ENCODE results near the gene CEMIP.

The CEMIP gene, protein sequence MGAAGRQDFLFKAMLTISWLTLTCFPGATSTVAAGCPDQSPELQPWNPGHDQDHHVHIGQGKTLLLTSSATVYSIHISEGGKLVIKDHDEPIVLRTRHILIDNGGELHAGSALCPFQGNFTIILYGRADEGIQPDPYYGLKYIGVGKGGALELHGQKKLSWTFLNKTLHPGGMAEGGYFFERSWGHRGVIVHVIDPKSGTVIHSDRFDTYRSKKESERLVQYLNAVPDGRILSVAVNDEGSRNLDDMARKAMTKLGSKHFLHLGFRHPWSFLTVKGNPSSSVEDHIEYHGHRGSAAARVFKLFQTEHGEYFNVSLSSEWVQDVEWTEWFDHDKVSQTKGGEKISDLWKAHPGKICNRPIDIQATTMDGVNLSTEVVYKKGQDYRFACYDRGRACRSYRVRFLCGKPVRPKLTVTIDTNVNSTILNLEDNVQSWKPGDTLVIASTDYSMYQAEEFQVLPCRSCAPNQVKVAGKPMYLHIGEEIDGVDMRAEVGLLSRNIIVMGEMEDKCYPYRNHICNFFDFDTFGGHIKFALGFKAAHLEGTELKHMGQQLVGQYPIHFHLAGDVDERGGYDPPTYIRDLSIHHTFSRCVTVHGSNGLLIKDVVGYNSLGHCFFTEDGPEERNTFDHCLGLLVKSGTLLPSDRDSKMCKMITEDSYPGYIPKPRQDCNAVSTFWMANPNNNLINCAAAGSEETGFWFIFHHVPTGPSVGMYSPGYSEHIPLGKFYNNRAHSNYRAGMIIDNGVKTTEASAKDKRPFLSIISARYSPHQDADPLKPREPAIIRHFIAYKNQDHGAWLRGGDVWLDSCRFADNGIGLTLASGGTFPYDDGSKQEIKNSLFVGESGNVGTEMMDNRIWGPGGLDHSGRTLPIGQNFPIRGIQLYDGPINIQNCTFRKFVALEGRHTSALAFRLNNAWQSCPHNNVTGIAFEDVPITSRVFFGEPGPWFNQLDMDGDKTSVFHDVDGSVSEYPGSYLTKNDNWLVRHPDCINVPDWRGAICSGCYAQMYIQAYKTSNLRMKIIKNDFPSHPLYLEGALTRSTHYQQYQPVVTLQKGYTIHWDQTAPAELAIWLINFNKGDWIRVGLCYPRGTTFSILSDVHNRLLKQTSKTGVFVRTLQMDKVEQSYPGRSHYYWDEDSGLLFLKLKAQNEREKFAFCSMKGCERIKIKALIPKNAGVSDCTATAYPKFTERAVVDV (N-terminal part only)

DNA sequence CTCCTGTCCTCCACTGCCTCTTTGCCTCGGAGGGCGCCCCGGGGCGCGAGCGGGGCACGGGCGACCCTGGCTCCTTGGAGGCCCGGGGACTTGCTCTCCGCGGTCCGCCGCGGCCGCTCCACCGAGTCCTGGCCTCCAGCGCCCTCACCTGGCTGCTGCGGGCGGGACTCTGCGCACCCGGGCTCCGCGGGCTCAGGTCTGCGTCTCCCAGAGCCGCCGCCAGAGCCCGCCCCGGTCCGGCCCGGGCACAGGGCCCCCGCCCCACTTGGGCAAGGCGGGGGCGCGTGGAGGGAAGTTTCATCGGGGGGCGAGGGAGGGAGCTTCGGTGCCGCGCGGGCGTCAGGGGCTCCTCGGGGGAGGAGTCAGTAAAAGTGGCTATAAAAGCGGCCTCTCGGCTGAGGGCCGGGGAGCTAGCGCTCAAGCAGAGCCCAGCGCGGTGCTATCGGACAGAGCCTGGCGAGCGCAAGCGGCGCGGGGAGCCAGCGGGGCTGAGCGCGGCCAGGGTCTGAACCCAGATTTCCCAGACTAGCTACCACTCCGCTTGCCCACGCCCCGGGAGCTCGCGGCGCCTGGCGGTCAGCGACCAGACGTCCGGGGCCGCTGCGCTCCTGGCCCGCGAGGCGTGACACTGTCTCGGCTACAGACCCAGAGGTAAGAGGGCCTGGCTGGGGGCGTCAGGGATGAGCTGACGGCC, at the start of gene CEMIP:
TSS of gene CEMIP (plus strand) at position 407 of the 694 bp plus-strand sequence. CDS start 94,510 bp downstream, outside the sequence.
- peak; percentile 69 for DNase-seq

DNA sequence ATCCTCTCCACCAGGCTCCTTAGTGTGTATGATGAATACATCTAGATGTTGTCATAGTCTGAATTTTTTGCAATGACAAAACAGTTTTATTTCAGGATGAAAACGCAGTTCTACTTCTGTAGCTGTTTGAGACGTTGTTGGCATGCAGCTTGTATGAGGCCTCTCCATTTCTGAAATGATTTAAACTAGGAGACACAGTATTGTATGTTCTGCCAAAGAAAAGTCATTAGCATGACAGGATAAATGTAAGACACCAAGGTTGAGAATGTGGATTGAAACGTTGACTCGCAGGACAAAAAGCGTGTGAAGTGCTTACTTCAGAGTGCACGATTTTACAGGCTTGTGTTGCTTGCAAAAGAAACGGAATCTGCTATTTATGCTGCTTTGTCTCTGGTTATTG, 48.8 kb upstream of the CEMIP start:
- no peak for DNase-seq

DNA sequence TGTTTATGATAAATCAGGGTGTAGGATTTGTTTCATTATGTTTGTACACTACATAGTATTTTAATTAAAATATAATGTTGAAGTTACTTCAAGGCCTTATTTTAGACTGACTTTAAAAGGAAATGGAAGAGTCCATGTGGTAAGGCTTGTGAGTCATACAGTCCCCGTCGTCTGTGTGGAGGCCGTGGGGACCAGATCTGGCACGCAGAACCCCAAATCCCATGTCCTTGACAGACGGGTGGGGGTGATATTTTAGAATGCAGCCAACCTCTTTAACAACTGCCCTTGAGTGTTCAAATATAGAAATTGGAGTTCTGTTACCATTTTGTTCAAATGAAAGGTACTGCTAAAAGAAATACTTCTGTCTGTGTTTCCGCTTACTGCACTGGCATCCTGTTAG, 48.2 kb upstream of the CEMIP start:
- no peak for DNase-seq

DNA sequence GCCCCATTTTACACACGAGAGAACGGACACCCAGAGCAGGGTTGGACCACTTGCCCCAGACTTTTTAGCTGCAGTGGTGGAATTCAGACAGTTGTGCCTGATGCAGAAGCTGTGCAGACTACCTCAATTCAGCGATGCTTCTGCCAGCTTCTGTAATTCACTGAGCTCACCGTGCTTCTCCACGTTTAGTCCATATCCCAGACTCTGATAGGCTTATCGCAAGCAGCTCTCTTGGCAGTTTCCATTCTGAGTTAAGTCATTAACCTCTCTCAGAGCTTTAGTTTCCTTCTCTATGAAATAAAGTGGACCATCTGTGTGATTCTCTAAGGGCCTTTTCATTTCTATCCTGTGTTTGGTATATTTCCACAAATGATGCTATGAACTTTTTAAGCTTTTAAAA, 47.0 kb upstream of the CEMIP start:
- DNase-seq, result no peak

DNA sequence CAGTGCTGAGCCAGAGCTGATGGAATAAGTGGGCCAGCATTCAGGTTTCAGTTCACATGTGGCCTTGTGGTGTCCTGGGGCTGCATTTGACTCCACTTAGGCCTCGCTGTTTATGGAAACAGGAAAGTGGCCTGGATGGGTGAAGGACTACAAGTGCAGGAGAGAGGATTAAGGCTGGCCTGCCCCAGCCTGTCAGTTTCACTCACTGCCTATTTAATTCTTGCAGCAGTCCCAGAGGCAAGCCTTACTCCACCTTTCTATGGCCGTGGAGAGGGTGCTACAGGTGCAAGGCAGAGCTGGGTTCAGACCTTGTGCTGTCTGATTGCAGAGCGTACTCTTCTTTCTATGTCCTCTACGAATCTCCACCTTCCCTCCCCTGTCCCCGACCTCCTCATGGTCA, 46.4 kb upstream of the CEMIP start:
- DNase-seq, result no peak

DNA sequence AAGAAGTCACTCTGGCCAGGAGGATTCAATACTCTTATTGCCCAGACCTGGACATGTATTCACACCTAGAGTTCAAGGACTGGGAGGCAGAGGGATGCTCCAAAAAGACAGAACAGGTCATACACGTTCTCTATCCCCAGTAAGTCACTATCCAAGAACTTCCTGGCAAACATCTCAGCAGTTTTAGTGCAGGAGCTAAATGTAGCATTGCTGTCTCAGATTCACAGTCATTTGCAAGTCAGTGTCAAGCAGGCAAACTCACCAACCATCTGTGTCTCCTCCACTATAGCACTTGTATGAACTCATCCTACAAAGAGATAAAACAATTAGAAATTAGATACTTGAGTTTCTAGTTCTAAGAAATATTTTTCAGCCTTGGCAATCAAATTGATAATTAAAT, 45.7 kb upstream of the CEMIP start:
- DNase-seq, result no peak

DNA sequence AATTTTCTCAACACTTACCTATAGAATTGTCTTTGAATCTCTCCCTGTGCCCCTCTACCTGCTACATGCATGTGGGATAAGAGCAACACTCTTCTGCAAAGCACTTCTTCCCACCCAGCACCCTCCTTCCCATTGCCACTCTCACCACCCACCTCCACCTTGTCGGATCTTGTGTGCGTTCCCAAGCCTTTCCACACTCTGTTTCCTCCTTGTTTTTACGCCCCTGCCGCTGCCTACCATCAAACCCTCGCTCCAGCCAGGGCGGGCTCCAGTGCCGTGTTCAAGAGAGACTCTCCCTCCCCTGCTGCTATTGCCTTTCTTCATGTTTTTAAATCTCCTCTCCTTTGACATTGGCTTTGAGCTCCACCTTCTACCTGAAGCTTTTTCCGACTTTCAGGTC, 43.8 kb upstream of the CEMIP start:
- no peak for DNase-seq

DNA sequence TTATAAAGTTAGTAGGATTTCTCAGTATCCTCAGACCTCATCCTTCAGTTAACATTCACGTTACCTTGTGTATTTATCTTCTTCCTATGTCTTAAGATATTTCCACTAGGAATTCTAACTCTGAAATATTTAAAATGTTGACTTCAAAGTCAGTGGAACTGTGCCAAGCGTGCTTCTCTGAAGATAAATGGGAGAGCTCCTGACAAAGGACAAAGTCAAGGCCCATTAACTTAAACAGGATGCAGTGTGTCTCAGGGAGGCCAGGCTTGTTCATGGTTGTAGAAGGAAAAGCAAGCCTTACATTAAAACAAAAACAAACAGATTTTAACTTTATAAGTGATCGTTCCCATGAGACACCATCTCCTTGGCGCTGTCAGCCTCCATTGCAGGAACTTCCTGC, 42.6 kb upstream of the CEMIP start:
- no peak for DNase-seq

DNA sequence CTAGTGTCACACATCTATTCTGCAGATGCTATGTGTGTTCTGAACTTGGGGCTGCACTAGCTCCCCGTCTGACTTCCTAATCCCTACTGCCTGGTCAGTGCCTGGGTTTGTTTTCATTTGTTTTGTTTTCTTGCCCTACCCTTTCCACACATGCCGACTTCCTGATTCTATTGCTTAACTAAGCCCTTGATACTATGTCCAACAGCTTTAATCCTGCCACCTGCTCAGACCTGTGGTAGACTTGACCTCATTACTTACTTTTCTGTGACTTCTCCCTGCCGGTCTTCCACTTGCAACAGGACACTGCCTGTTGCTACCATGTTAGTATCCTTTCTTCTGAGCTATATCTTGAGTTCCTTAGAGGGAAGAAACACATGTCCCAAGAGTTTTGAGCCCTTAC, 39.3 kb upstream of the CEMIP start:
- DNase-seq, result no peak

DNA sequence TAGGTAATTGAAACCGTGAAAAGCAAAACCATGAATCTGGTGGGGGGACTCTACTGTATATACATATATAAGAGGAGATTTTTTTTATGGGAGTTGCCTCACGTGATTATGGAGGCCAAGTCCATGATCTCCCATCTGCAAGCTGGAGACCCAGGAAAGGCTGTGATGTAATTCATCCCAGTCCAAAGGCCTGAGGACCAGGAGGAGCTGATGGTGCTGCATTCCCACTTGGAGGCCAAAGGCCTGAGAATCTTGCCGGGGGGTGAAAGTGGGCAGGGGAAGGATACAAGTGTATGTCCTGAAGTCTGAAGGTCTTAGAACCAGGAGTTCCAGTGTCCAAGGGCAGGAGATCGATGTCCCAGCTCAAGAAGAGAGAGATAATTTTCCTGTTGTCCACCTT, 37.1 kb upstream of the CEMIP start:
- no peak for DNase-seq

DNA sequence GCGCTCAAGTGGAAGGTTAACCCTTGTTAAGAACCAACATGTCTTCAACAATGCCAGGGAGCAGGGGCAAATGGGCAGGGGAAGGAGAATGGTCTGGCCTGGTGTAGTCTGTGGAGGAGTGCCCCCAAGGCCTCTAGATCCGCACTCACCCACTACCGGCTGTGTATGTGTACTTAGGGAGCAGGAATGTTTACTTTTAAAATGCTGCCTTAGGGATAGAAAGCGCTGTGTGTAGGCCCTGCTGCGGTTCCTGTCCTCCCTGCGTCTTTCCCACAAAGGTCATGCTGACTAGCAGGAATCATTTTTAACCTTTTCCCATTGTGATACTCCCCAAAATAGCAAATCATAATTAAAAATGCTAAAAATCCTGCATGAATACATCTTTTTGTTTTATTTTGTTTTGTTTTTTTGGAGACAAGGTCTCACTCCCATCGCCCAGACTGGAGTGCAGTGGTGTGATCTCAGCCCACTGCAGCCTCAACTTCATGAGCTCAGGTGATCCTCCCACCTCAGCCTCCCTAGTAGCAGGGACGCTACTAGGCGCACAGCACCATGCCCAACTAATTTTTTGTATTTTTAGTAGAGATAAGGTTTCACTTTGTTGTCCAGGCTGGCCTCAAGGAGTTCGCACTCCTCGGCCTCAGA, 35.9 kb upstream of the CEMIP start:
- no peak for DNase-seq

DNA sequence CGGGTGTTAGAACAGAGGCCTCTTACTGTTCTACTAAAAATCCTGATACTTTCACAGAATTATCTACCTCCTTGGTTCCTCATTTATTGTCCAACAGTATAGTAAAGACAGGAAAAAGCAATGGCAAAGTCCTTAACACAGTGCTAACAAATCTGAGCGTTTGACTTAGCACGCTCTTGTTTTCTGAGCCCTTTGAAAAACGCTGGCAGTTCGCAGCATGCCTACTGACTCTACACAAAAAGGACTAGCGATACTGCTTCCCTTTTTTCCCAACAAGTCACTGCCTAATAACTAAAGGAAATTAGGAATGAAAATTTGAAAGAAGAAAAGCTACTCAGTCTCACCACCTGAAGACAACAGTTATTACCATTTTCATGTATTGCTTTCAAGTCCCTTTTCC, 34.8 kb upstream of the CEMIP start:
- no peak for DNase-seq

DNA sequence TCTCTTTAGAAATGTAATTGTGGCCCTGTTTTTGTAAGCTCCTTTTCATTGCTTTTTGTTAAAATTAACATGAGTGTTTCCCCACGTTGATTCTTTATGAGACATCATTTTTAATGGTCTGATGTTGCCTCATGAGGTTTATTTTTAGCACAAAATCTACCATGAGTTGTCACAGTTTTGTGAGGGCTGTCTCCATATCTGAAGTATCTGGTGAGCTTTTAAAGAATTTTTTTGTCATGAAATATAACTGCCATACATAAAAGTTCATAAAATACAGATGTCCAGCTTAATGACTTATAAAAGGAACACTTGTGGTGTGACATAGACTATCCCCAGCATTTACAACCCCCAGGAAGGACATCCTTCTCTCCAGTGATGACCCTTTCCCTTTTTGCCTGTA, 34.3 kb upstream of the CEMIP start:
- no peak for DNase-seq

DNA sequence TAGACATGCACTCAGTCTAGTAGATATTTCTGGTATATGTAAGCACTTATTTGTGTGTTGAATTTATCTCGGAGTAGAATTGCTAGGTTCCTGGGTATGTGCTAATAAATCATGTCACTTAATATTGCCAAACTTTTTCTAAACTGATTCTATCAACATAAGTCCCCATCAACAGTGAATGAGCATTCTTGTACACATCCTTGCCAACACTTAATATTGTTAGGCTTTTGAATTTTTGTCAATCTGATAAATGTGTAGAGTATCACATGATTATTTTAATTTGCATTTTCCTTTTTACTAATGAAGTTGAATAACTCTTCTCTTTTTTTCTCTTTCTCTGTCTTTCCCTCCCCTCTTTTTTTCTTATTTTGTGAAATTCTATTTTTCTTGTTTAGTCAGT, 33.3 kb upstream of the CEMIP start:
- DNase-seq, result no peak

DNA sequence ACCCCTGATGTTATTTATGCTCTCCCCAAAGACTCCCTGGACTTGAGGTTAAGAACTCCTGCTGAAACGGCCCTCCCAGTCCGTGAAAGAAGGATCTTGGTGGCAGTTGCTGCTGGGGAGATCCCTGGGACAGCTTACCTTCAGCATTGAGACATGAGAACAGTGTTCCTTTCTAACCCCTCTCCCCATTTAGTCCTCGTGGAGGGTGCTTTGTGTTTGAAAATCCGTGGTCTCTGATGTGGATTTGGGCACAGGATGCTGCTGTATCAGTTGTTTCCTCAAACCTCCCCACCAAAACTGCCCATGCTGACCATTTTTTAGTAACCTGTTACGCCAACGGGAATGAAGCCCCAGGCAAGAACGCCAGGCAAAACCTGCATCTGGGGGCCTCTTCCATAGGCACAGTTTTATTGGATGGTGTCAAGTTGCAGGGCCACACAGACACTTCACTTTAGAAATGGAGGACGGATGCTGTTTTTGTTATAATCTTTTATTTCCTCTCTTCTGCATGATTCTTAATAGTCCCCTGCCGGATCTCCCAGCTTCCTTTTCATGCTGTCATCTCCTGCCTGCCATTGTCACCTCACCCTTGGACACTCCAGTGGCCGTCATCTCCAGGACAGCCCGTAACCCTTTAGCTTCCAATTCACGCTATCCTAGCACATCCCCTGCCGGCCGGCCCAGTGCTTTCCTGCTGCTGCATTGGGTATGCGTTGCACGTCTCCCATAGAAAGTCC, 31.7 kb upstream of the CEMIP start:
- DNase-seq, result no peak

DNA sequence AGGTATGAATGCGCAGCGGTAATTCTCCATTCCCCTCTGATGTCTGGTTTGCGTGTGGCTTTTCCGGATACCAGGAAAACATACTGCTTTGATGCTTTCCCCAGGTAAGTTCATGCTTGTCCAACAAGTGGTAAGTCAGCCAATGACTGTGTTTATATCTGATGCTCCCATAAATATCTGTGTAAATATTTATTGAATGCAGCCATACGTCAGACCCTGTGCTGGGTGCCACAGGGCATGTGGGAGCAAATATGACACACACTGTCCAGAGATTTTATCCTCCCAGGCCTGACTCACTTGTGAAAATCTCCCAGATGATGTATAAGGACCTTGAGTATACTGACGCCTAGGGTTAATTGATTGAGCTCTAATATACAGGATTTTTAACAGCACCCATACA, 29.6 kb upstream of the CEMIP start:
- DNase-seq, result no peak

DNA sequence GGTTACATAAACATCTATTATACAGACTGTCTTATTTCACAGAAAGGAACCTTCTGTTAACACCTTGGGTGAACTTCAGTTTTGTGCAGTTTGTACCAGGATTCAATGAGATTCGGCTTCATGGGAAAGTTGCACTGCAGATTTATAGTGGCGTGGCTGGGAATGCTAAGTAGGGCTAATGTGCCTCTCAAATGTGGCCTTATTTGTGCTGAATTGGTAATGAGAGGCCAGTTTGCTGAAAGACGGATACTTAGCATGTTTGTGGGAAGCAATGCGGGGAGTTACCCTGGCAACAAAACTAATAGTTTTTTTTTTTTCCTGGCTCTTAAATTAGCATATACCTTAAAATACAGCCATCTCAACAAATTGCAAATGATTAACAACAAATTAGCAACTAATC, 28.6 kb upstream of the CEMIP start:
- DNase-seq, result no peak

DNA sequence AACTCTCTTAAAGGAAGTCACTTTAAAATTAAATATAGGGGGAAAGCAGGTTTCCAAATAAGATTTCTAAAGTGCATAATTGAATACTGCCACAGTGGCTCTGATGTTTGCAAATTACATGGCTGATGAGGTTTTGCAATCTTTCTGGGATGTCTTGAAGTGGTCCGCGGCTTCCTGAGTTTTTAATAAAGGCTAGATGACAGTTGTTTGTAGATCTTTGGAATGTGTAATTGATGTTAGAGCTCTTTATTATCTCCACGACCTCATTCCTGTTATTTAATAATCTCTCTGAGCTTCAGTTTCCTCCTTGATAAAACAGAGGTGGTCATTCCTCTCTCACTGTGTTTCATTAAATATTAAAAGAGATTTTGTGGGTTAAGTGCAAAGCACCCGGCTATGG, 27.0 kb upstream of the CEMIP start:
- DNase-seq, result no peak

DNA sequence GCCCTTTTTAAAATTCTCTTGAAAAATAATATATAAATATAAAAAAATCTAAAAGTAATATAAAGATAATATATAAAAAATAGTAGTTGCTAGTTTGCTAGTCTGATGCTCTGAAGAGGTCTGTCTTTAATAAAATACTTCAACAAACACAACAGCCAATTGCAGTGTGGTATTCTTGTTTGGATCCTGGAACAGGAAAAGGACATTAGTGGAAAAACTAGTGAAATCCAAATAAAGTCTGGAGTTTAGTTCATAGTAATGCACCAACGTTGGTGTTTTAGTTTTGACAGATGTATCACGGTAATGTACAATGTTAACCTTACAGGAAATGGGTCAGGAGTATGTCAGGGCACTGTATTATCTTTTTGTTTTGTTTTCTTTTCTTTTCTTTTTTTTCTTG, 26.0 kb upstream of the CEMIP start:
- DNase-seq, result no peak

DNA sequence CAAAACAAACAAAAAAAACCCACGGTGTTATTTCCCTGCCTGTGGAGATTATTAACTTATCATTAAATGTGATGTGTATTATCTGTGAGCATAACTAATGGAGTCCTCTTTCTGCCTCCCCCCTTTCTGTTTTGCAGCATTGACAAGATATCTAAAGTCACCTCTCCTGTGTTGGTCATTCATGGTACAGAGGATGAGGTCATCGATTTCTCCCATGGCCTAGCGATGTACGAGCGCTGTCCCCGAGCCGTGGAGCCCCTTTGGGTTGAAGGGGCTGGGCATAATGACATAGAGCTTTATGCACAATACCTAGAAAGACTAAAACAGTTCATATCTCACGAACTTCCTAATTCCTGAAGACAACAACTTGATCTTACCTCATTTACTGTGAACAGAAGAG, 25.2 kb upstream of the CEMIP start:
- no peak for DNase-seq

DNA sequence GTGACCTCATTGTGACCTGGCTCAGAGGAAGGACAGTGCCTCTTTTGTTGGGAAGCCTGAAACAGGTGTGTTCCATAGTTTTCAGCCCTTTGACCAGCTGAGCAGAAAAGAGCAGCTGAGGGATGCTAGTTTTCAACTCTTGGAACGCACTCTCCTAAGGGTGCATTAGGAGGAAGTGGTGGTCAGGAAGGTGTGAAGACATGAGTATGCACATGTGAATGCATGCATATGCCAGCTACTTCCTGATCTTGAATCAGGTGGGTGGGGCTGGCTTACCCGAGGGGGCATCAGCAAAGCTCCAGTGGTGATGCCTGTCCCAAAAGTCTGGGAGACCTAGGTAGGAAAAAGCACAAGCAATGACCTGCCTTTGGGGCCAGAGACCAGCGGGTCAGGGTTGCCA, 23.3 kb upstream of the CEMIP start:
- DNase-seq, result no peak

Data from hematopoietic multipotent progenitor cell treated with erythropoietin and hydrocortisone succinate and interleukin-3 and kit ligand, for 6 days (in vitro differentiated cells).